Liver (tissue), 9 donors: ENCODE data around the gene IFT172. TPM values are rescaled to one million over a fixed set of nuclear protein-coding genes. Genes with fewer than 3 reads are reported as not detected.
"Not testable (repeated sequence)": the region's sequence is repeated elsewhere in the genome, so short reads cannot be mapped to it uniquely, and the experiment has no call there.

ENCODE experiments used
- DNase-seq: peaks from one replicate; pipeline ENCODE4 v3.0.0-alpha.2; 2017; ENCODE audit warnings: low spot score
- H3K27ac ChIP-seq, 2 donors: one replicate each; pipeline ENCODE4 v1.7.0; 2013; ENCODE audit warnings: inconsistent platforms in 2 of 2, low read length in 2 of 2, control low read depth in 1 of 2, low read depth in 1 of 2, mild to moderate bottlenecking in 1 of 2
- H3K27me3 ChIP-seq, 4 donors: one replicate each; pipeline versions ENCODE4 v1.6.1 to v1.7.0; 2013; ENCODE audit warnings: low read length in 3 of 4, inconsistent platforms in 1 of 4, mild to moderate bottlenecking in 1 of 4, moderate library complexity in 1 of 4; ENCODE audit not compliant: control insufficient read depth in 4 of 4, insufficient read depth in 4 of 4
- H3K36me3 ChIP-seq, 4 donors: one replicate each; pipeline versions ENCODE4 v1.6.1 to v1.7.0; 2013; ENCODE audit warnings: low read length in 3 of 4, mild to moderate bottlenecking in 3 of 4, low read depth in 1 of 4, moderate library complexity in 1 of 4; ENCODE audit not compliant: control insufficient read depth in 4 of 4, insufficient read depth in 3 of 4
- H3K4me1 ChIP-seq, 4 donors: one replicate each; pipeline versions ENCODE4 v1.6.1 to v1.7.0; 2013; ENCODE audit warnings: low read length in 3 of 4, mild to moderate bottlenecking in 3 of 4, moderate library complexity in 1 of 4; ENCODE audit not compliant: control insufficient read depth in 4 of 4, insufficient read depth in 4 of 4
- H3K4me3 ChIP-seq, 3 donors: one replicate each; pipeline versions ENCODE4 v1.6.1 to v1.7.0; 2013; ENCODE audit warnings: low read length in 3 of 3, control low read depth in 1 of 3, low read depth in 1 of 3, mild to moderate bottlenecking in 1 of 3
- H3K9ac ChIP-seq, 2 donors: one replicate each; pipeline ENCODE4 v1.7.0; 2013; ENCODE audit warnings: low read length in 2 of 2, mild to moderate bottlenecking in 2 of 2, moderate library complexity in 2 of 2, control low read depth in 1 of 2, low read depth in 1 of 2
- H3K9me3 ChIP-seq, 4 donors: one replicate each; pipeline versions ENCODE4 v1.6.1 to v1.7.0; 2013; ENCODE audit warnings: low read length in 3 of 4; ENCODE audit not compliant: control insufficient read depth in 4 of 4
- EGR1 ChIP-seq, 2 donors: IDR thresholded peaks; 2 replicates each; pipeline ENCODE4 v1.6.1; 2016 to 2018; ENCODE audit warnings: antibody characterized with exemption in 2 of 2, low read depth in 2 of 2
- FOXA1 ChIP-seq: IDR thresholded peaks from 2 replicates; pipeline ENCODE4 v1.6.1; 2016; ENCODE audit warnings: antibody characterized with exemption
- HNF4A ChIP-seq, 2 donors: conservative IDR thresholded peaks; 2 replicates each; pipeline ENCODE4 v1.6.1; 2016; ENCODE audit warnings: antibody characterized with exemption in 2 of 2, mild to moderate bottlenecking in 2 of 2
- JUND ChIP-seq, 2 donors: IDR thresholded peaks; 2 replicates each; pipeline ENCODE4 v1.6.1; 2016; ENCODE audit warnings: antibody characterized with exemption in 2 of 2
- NR2F2 ChIP-seq: IDR thresholded peaks from 2 replicates; pipeline ENCODE4 v1.6.1; 2016; ENCODE audit warnings: antibody characterized with exemption
- RXRA ChIP-seq, 2 donors: IDR thresholded peaks; 2 replicates each; pipeline ENCODE4 v1.6.1; 2017 to 2018; ENCODE audit warnings: antibody characterized with exemption in 2 of 2, mild to moderate bottlenecking in 1 of 2
- TAF1 ChIP-seq: conservative IDR thresholded peaks from 2 replicates; pipeline ENCODE4 v1.6.1; 2016; ENCODE audit warnings: antibody characterized with exemption, mild to moderate bottlenecking
- YY1 ChIP-seq: IDR thresholded peaks from 2 replicates; pipeline ENCODE4 v1.6.1; 2016; ENCODE audit warnings: antibody characterized with exemption, mild to moderate bottlenecking
- WGBS: extraction: QIAGEN DNeasy Blood & Tissue Kit; methylation state at CpG from one replicate; pipeline ENCODE4 v1.1.7; 2013; 5-methylcytosine and 5-hydroxymethylcytosine counted together
- polyA plus RNA-seq, 2 donors: library from polyadenylated mRNA; stranded (reverse) in 1 of 2; unstranded in 1 of 2; fragments of 200-250 nt in 1 of 2; fragments of >200 nt in 1 of 2; fragmentation: Nextera tagmentation in 1 of 2; extraction: Ambion mirVana in 1 of 2; gene quantifications; one replicate each; pipeline versions ENCODE4 v1.2.1 to v1.2.3, GENCODE V29; 2013 to 2015
- total RNA-seq, 2 donors: library from RNA; depleted of rRNA; stranded (reverse); fragments of >200 nt; gene quantifications; one replicate each; pipeline ENCODE4 v1.2.3, GENCODE V29; 2014
- TF ChIP-seq, protein P1 (sequence below): IDR thresholded peaks from 2 replicates; pipeline ENCODE4 v1.6.1; 2016; ENCODE audit warnings: antibody characterized with exemption
- TF ChIP-seq, protein P2 (sequence below): IDR thresholded peaks from 2 replicates; pipeline ENCODE4 v1.6.1; 2016; ENCODE audit warnings: antibody characterized with exemption, mild to moderate bottlenecking
- TF ChIP-seq, protein P3 (sequence below): fragments of 150-350 bp; IDR thresholded peaks from 2 replicates; pipeline ENCODE4 v1.5.1; 2017; ENCODE audit warnings: improper control_type of control experiment, low read depth, low read length; ENCODE audit not compliant: missing input control
- TF ChIP-seq, protein P4 (sequence below): IDR thresholded peaks from 2 replicates; pipeline ENCODE4 v1.6.1; 2016; ENCODE audit warnings: antibody characterized with exemption
- donor health status: healthy.
- donor health status: healthy.
- donor health status: healthy.
- donor health status: healthy.
- donor health status: healthy.

The IFT172 gene
- total and polyA plus RNA-seq, 4 donors: 2.6 to 9.8 (median 6.3) TPM

DNA sequence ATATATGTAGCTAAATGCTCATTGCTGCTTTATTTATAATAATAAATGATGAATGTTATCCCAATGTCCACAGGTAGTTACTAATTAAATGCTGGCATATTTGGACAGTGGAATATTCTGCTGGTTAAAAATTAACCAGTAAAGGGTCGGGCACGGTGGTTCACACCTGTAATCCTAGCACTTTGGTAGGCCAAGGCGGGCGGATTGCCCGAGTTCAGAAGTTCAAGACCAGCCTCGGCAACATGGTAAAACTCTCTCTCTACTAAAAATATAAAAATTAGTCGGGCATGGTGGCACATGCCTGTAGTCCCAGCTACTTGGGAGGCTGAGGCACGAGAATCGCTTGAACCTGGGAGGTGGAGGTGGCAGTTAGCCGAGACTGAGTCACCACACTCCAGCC lies 64.5 kb downstream of the IFT172 start:
- H3K9ac ChIP-seq, H3K27ac ChIP-seq, H3K27me3 ChIP-seq, H3K36me3 ChIP-seq, H3K9me3 ChIP-seq, DNase-seq, H3K4me3 ChIP-seq: not testable (repeated sequence)
- TF ChIP-seq RXRA (IDR thresholded peaks at IDR 0.05): peak in 1 of 2 donors; percentile 17
- 54% methylated on average over 10 of the region's 10 CpGs for WGBS
- peaks cover 3 to 17% (median 11%) of the 10 kb centered on the region in 4 donors for H3K4me1 ChIP-seq

DNA sequence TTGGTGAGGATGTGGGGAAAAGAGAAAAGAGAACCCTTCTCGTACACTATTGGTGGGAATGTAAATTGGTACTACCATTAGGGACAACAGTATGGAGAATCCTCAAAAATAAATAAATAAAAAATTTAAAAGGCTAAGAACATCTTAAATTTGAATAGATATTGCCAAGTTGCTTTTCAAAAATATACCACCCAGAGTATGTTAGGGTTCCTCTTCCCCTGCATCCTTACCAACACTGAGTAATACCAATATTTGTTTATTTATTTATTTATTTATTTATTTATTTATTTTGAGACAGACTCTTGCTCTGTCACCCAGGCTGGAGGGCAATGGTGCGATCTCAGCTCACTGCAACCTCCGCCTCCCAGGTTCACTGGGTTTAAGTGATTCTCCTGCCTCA lies 66.6 kb downstream of the IFT172 start:
- Histone ChIP-seq H3K27ac (no peak overlapping the region), H3K4me1 (peaks cover 2 to 6% (median 4%) of the 10 kb centered on the region in 4 donors), H3K9ac (no peak overlapping the region), H3K9me3 (no peaks in the 10 kb centered on the region), H3K4me3 (no peak overlapping the region), H3K27me3 (no peaks in the 10 kb centered on the region), H3K36me3 (no peaks in the 10 kb centered on the region)
- TF ChIP-seq, protein P1, sequence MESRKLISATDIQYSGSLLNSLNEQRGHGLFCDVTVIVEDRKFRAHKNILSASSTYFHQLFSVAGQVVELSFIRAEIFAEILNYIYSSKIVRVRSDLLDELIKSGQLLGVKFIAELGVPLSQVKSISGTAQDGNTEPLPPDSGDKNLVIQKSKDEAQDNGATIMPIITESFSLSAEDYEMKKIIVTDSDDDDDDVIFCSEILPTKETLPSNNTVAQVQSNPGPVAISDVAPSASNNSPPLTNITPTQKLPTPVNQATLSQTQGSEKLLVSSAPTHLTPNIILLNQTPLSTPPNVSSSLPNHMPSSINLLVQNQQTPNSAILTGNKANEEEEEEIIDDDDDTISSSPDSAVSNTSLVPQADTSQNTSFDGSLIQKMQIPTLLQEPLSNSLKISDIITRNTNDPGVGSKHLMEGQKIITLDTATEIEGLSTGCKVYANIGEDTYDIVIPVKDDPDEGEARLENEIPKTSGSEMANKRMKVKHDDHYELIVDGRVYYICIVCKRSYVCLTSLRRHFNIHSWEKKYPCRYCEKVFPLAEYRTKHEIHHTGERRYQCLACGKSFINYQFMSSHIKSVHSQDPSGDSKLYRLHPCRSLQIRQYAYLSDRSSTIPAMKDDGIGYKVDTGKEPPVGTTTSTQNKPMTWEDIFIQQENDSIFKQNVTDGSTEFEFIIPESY: no peak
- TF ChIP-seq EGR1 (IDR thresholded peaks at IDR 0.05; ENCODE audit: low read depth in 2 of 2) (no peak), HNF4A (conservative IDR thresholded peaks at IDR 0.05) (no peak), JUND (IDR thresholded peaks at IDR 0.05) (no peak), NR2F2 (no peak), YY1 (no peak), TAF1 (no peak), FOXA1 (no peak), RXRA (IDR thresholded peaks at IDR 0.05) (no peak)
- TF ChIP-seq, protein P2, sequence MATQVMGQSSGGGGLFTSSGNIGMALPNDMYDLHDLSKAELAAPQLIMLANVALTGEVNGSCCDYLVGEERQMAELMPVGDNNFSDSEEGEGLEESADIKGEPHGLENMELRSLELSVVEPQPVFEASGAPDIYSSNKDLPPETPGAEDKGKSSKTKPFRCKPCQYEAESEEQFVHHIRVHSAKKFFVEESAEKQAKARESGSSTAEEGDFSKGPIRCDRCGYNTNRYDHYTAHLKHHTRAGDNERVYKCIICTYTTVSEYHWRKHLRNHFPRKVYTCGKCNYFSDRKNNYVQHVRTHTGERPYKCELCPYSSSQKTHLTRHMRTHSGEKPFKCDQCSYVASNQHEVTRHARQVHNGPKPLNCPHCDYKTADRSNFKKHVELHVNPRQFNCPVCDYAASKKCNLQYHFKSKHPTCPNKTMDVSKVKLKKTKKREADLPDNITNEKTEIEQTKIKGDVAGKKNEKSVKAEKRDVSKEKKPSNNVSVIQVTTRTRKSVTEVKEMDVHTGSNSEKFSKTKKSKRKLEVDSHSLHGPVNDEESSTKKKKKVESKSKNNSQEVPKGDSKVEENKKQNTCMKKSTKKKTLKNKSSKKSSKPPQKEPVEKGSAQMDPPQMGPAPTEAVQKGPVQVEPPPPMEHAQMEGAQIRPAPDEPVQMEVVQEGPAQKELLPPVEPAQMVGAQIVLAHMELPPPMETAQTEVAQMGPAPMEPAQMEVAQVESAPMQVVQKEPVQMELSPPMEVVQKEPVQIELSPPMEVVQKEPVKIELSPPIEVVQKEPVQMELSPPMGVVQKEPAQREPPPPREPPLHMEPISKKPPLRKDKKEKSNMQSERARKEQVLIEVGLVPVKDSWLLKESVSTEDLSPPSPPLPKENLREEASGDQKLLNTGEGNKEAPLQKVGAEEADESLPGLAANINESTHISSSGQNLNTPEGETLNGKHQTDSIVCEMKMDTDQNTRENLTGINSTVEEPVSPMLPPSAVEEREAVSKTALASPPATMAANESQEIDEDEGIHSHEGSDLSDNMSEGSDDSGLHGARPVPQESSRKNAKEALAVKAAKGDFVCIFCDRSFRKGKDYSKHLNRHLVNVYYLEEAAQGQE: no peak
- TF ChIP-seq, protein P3, sequence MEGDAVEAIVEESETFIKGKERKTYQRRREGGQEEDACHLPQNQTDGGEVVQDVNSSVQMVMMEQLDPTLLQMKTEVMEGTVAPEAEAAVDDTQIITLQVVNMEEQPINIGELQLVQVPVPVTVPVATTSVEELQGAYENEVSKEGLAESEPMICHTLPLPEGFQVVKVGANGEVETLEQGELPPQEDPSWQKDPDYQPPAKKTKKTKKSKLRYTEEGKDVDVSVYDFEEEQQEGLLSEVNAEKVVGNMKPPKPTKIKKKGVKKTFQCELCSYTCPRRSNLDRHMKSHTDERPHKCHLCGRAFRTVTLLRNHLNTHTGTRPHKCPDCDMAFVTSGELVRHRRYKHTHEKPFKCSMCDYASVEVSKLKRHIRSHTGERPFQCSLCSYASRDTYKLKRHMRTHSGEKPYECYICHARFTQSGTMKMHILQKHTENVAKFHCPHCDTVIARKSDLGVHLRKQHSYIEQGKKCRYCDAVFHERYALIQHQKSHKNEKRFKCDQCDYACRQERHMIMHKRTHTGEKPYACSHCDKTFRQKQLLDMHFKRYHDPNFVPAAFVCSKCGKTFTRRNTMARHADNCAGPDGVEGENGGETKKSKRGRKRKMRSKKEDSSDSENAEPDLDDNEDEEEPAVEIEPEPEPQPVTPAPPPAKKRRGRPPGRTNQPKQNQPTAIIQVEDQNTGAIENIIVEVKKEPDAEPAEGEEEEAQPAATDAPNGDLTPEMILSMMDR: no peak
- TF ChIP-seq, protein P4, sequence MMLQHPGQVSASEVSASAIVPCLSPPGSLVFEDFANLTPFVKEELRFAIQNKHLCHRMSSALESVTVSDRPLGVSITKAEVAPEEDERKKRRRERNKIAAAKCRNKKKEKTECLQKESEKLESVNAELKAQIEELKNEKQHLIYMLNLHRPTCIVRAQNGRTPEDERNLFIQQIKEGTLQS: no peak
- no peak for DNase-seq
- 96% methylated on average over 3 of the region's 3 CpGs for WGBS
